Memory B cell (primary cell): ENCODE data around the gene MAPK7.
"Not testable (repeated sequence)": the region's sequence is repeated elsewhere in the genome, so short reads cannot be mapped to it uniquely, and the experiment has no call there.

Experiments used
- ATAC-seq: fragments of 150-1000 bp; cut with Tn5 transposase; 2 replicates; pipeline ENCODE4 v1.10.0; 2021; ENCODE audit warnings: low read depth, mild to moderate bottlenecking, moderate library complexity
- DNase-seq, 2 donors: peaks; one replicate each; pipeline ENCODE4 v3.0.0; 2022; ENCODE audit warnings: low spot score in 2 of 2
- H3K27ac Mint-ChIP-seq: one replicate; pipeline ENCODE4 v1.8.0; 2022; ENCODE audit warnings: mild to moderate bottlenecking, moderate library complexity, mixed read lengths
- H3K27me3 Mint-ChIP-seq: one replicate; pipeline ENCODE4 v1.8.0; 2022; ENCODE audit warnings: mixed read lengths
- H3K36me3 Mint-ChIP-seq: one replicate; pipeline ENCODE4 v1.8.0; 2022; ENCODE audit warnings: mild to moderate bottlenecking, mixed read lengths
- H3K4me1 Mint-ChIP-seq: one replicate; pipeline ENCODE4 v1.8.0; 2022; ENCODE audit warnings: mixed read lengths
- H3K4me3 Mint-ChIP-seq: one replicate; pipeline ENCODE4 v1.8.0; 2022; ENCODE audit warnings: mild to moderate bottlenecking, moderate library complexity, mixed read lengths
- H3K9me3 Mint-ChIP-seq: one replicate; pipeline ENCODE4 v1.8.0; 2022; ENCODE audit warnings: mixed read lengths

The MAPK7 gene

GRCh38 chr17:19347323-19348080, 30.8 kb upstream of the MAPK7 start:
- H3K36me3 Mint-ChIP-seq: no peaks in the 10 kb centered on the region
- no peak for DNase-seq
- no peaks in the 10 kb centered on the region for H3K9me3 Mint-ChIP-seq
- ATAC-seq: peak; percentile 12
- no peak overlapping the region for H3K4me3 Mint-ChIP-seq
- no peak overlapping the region for H3K27ac Mint-ChIP-seq
- peaks cover 7% of the 10 kb centered on the region for H3K4me1 Mint-ChIP-seq
- H3K27me3 Mint-ChIP-seq: peaks cover 4% of the 10 kb centered on the region

- H3K27ac Mint-ChIP-seq: no peak overlapping the region
- ATAC-seq (no peak), DNase-seq (no peak)
- no peak overlapping the region for H3K4me3 Mint-ChIP-seq
- peaks cover 2% of the 10 kb centered on the region for H3K27me3 Mint-ChIP-seq
- H3K9me3 Mint-ChIP-seq: no peaks in the 10 kb centered on the region
- no peaks in the 10 kb centered on the region for H3K36me3 Mint-ChIP-seq
- H3K4me1 Mint-ChIP-seq: peaks cover 7% of the 10 kb centered on the region
Measured at GRCh38 chr17:19348081-19348650, 30.1 kb upstream of the MAPK7 start.

- ATAC-seq (no peak), DNase-seq (no peak)
- Mint-ChIP-seq H3K36me3 (no peaks in the 10 kb centered on the region), H3K9me3 (no peaks in the 10 kb centered on the region), H3K27me3 (peaks cover 2% of the 10 kb centered on the region), H3K27ac (no peak overlapping the region), H3K4me3 (no peak overlapping the region), H3K4me1 (peaks cover 7% of the 10 kb centered on the region)
Measured at GRCh38 chr17:19348806-19349205, 29.5 kb upstream of the MAPK7 start.

GRCh38 chr17:19353401-19353800, 24.9 kb upstream of the MAPK7 start:
- H3K27me3 Mint-ChIP-seq, ATAC-seq, DNase-seq, H3K9me3 Mint-ChIP-seq, H3K27ac Mint-ChIP-seq, H3K36me3 Mint-ChIP-seq, H3K4me3 Mint-ChIP-seq, H3K4me1 Mint-ChIP-seq: not testable (repeated sequence)

- ATAC-seq (no peak), DNase-seq (no peak)
- H3K9me3 Mint-ChIP-seq: no peaks in the 10 kb centered on the region
- no peak overlapping the region for H3K4me3 Mint-ChIP-seq
- H3K36me3 Mint-ChIP-seq: no peaks in the 10 kb centered on the region
- H3K4me1 Mint-ChIP-seq: no peaks in the 10 kb centered on the region
- H3K27ac Mint-ChIP-seq: no peak overlapping the region
- peaks cover 3% of the 10 kb centered on the region for H3K27me3 Mint-ChIP-seq
Measured at GRCh38 chr17:19354748-19355147, 23.6 kb upstream of the MAPK7 start.

GRCh38 chr17:19357351-19357750, 20.9 kb upstream of the MAPK7 start:
- Mint-ChIP-seq H3K27ac (no peak overlapping the region), H3K36me3 (no peaks in the 10 kb centered on the region), H3K4me1 (peaks cover 9% of the 10 kb centered on the region), H3K4me3 (no peak overlapping the region), H3K9me3 (no peaks in the 10 kb centered on the region), H3K27me3 (peaks cover 3% of the 10 kb centered on the region)
- ATAC-seq (no peak), DNase-seq (no peak)

GRCh38 chr17:19357761-19358160, 20.5 kb upstream of the MAPK7 start:
- DNase-seq (no peak), ATAC-seq (no peak)
- H3K27ac Mint-ChIP-seq: no peak overlapping the region
- H3K27me3 Mint-ChIP-seq: peaks cover 3% of the 10 kb centered on the region
- no peak overlapping the region for H3K4me3 Mint-ChIP-seq
- H3K9me3 Mint-ChIP-seq: no peaks in the 10 kb centered on the region
- H3K36me3 Mint-ChIP-seq: no peaks in the 10 kb centered on the region
- peaks cover 10% of the 10 kb centered on the region for H3K4me1 Mint-ChIP-seq

GRCh38 chr17:19359151-19359550, 19.1 kb upstream of the MAPK7 start:
- Mint-ChIP-seq H3K9me3 (no peaks in the 10 kb centered on the region), H3K36me3 (no peaks in the 10 kb centered on the region), H3K4me1 (peaks cover 12% of the 10 kb centered on the region), H3K27ac (no peak overlapping the region), H3K4me3 (no peak overlapping the region), H3K27me3 (peaks cover 3% of the 10 kb centered on the region)
- ATAC-seq (no peak), DNase-seq (no peak)

- H3K27ac Mint-ChIP-seq: no peak overlapping the region
- ATAC-seq (no peak), DNase-seq (no peak)
- H3K4me1 Mint-ChIP-seq: peaks cover 12% of the 10 kb centered on the region
- H3K4me3 Mint-ChIP-seq: no peak overlapping the region
- no peaks in the 10 kb centered on the region for H3K9me3 Mint-ChIP-seq
- no peaks in the 10 kb centered on the region for H3K36me3 Mint-ChIP-seq
- H3K27me3 Mint-ChIP-seq: peaks cover 3% of the 10 kb centered on the region
Measured at GRCh38 chr17:19359856-19360255, 18.4 kb upstream of the MAPK7 start.

GRCh38 chr17:19360772-19361171, 17.5 kb upstream of the MAPK7 start:
- Mint-ChIP-seq H3K9me3 (no peaks in the 10 kb centered on the region), H3K27me3 (peaks cover 3% of the 10 kb centered on the region), H3K4me3 (no peak overlapping the region), H3K27ac (no peak overlapping the region), H3K36me3 (no peaks in the 10 kb centered on the region), H3K4me1 (peaks cover 12% of the 10 kb centered on the region)
- DNase-seq: no peak
- ATAC-seq: no peak

- H3K9me3 Mint-ChIP-seq: no peaks in the 10 kb centered on the region
- peak overlapping the region; percentile 74 for H3K4me3 Mint-ChIP-seq
- DNase-seq (no peak), ATAC-seq (no peak)
- no peaks in the 10 kb centered on the region for H3K36me3 Mint-ChIP-seq
- H3K27ac Mint-ChIP-seq: peak overlapping the region; percentile 78
- peaks cover 12% of the 10 kb centered on the region for H3K4me1 Mint-ChIP-seq
- H3K27me3 Mint-ChIP-seq: peaks cover 3% of the 10 kb centered on the region
Measured at GRCh38 chr17:19361326-19361725, 17.0 kb upstream of the MAPK7 start.

GRCh38 chr17:19361944-19362276, 16.4 kb upstream of the MAPK7 start:
- H3K36me3 Mint-ChIP-seq: no peaks in the 10 kb centered on the region
- peak overlapping the region; percentile 78 for H3K27ac Mint-ChIP-seq
- peaks cover 16% of the 10 kb centered on the region for H3K4me1 Mint-ChIP-seq
- peak overlapping the region; percentile 88 for H3K4me3 Mint-ChIP-seq
- ATAC-seq (no peak), DNase-seq (no peak)
- H3K27me3 Mint-ChIP-seq: peaks cover 3% of the 10 kb centered on the region
- no peaks in the 10 kb centered on the region for H3K9me3 Mint-ChIP-seq

- H3K9me3 Mint-ChIP-seq: no peaks in the 10 kb centered on the region
- peak within 1 kb of the TSS; percentile 78 for H3K27ac Mint-ChIP-seq
- H3K4me1 Mint-ChIP-seq: peaks cover 18% of the 10 kb centered on the region
- peak within 1 kb of the TSS; percentile 88 for H3K4me3 Mint-ChIP-seq
- ATAC-seq (peak; percentile 87), DNase-seq (peak; percentile 92 to 98)
- H3K27me3 Mint-ChIP-seq: peaks cover 3% of the 10 kb centered on the region
- no peaks in the 10 kb centered on the region for H3K36me3 Mint-ChIP-seq
Measured at GRCh38 chr17:19362277-19363113, 15.8 kb upstream of the MAPK7 start, which contains the start of gene B9D1. Gene B9D1 (minus strand): TSS chr17:19362723. CDS start chr17:19362569, 154 bp downstream.

GRCh38 chr17:19363114-19363438, 15.2 kb upstream of the MAPK7 start:
- Mint-ChIP-seq H3K9me3 (no peaks in the 10 kb centered on the region), H3K27ac (peak overlapping the region; percentile 78), H3K27me3 (peaks cover 3% of the 10 kb centered on the region), H3K36me3 (no peaks in the 10 kb centered on the region), H3K4me1 (peaks cover 18% of the 10 kb centered on the region), H3K4me3 (peak overlapping the region; percentile 88)
- DNase-seq: no peak
- ATAC-seq: no peak
